NT2/D1 (cell line): ENCODE measurements around the gene OR8H3.
"Not testable (repeated sequence)": the region's sequence is repeated elsewhere in the genome, so short reads cannot be mapped to it uniquely, and the experiment has no call there.

Experiments
- YY1 ChIP-seq: IDR thresholded peaks from 2 replicates; pipeline ENCODE4 v1.6.1; 2011; ENCODE audit not compliant: insufficient read length, insufficient read depth
- ZNF274 ChIP-seq: IDR thresholded peaks from 2 replicates; pipeline ENCODE4 v1.6.1; 2011; ENCODE audit warnings: mild to moderate bottlenecking, low read depth, low read length

- not testable (repeated sequence) for TF ChIP-seq YY1, ZNF274
Measured at GRCh38 chr11:56143681-56144080, 21.5 kb downstream of the OR8H3 start.
